NCI-H2081 treated with DMSO at 0.1 percent for 48 hours (cell line): ENCODE results near the gene ASB10.
A peak's percentile ranks its signal among the peaks of the same experiment; 100 is the strongest.

Experiments used
- DNase-seq: peaks from one replicate; lab custom pipeline; 2025; lab: John Stamatoyannopoulos, UW

ASB10 gene, protein sequence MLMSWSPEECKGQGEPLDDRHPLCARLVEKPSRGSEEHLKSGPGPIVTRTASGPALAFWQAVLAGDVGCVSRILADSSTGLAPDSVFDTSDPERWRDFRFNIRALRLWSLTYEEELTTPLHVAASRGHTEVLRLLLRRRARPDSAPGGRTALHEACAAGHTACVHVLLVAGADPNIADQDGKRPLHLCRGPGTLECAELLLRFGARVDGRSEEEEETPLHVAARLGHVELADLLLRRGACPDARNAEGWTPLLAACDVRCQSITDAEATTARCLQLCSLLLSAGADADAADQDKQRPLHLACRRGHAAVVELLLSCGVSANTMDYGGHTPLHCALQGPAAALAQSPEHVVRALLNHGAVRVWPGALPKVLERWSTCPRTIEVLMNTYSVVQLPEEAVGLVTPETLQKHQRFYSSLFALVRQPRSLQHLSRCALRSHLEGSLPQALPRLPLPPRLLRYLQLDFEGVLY

DNA sequence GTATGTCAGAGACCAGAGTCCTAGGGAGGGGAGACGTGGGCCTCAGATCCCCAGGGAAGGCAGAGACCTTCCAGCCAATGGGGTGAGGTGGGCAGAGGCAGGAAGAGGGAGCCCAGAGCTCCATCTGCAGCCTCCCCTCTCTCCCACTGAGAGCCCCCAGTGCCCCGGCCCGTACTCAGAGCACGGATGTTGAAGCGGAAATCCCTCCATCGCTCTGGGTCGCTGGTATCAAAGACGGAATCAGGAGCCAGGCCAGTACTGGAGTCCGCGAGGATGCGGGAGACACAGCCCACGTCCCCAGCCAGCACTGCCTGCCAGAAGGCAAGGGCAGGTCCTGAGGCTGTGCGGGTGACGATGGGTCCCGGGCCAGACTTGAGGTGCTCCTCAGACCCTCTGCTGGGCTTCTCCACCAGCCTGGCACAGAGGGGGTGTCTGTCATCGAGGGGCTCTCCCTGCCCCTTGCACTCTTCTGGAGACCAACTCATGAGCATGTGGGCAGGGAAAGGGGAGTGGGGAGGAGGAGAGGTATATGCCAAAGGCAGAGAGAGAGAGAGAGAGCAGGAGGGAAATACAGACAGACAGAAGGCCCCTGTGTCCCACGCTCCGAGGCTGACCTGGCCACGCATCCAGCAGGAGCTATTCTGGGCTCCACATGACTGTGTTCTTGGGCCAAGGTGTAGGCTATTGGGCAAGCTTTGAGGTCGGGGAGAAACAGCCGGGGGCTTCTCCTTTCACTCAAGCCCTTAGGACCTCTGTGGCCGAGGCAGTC, at the start of gene ASB10:
Gene ASB10, minus strand, starts transcription at position 611 of the 769 bp plus-strand sequence. Its CDS starts 120 bp downstream, at position 491.
- no peak for DNase-seq

DNA sequence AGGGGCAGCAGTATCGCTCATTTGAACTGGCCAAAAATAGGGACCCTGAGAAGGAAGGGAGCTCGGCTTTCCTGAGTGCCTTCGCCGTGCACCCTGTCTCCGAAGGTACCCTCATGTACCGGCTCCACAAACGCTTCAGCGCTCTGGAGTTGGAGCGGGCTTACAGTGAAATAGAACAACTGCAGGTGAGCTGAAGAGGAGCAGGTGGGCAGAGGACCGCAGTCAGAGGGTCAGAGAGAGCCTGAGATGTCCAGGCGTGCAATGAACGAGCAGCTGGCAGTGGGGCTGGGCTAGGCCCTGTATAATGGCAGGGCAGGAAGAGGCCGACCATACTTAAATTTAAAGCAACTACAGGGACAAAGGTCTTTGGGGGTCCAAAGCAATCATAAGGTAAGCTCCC, 49.4 kb upstream of the ASB10 start:
- no peak for DNase-seq

DNA sequence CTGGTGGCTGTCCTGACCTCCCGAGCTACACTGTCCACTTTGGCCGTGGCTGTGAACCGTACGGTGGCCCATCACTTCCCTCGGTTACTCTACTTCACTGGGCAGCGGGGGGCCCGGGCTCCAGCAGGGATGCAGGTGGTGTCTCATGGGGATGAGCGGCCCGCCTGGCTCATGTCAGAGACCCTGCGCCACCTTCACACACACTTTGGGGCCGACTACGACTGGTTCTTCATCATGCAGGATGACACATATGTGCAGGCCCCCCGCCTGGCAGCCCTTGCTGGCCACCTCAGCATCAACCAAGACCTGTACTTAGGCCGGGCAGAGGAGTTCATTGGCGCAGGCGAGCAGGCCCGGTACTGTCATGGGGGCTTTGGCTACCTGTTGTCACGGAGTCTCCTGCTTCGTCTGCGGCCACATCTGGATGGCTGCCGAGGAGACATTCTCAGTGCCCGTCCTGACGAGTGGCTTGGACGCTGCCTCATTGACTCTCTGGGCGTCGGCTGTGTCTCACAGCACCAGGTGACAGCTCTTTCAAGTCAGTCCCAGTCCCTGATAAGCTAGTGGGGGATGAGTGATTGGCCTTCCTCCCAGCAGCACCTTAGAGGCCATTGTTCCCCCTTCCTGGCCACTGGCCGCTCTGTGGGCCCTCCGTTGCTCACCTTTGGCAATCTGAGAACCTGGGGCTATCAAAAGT, 48.2 kb upstream of the ASB10 start:
- no peak for DNase-seq

DNA sequence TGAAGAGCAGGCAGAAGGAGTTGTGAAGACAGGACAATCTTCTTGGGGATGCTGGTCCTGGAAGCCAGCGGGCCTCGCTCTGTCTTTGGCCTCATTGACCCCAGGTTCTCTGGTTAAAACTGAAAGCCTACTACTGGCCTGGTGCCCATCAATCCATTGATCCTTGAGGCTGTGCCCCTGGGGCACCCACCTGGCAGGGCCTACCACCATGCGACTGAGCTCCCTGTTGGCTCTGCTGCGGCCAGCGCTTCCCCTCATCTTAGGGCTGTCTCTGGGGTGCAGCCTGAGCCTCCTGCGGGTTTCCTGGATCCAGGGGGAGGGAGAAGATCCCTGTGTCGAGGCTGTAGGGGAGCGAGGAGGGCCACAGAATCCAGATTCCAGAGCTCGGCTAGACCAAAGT, 46.8 kb upstream of the ASB10 start:
- DNase-seq = no peak

DNA sequence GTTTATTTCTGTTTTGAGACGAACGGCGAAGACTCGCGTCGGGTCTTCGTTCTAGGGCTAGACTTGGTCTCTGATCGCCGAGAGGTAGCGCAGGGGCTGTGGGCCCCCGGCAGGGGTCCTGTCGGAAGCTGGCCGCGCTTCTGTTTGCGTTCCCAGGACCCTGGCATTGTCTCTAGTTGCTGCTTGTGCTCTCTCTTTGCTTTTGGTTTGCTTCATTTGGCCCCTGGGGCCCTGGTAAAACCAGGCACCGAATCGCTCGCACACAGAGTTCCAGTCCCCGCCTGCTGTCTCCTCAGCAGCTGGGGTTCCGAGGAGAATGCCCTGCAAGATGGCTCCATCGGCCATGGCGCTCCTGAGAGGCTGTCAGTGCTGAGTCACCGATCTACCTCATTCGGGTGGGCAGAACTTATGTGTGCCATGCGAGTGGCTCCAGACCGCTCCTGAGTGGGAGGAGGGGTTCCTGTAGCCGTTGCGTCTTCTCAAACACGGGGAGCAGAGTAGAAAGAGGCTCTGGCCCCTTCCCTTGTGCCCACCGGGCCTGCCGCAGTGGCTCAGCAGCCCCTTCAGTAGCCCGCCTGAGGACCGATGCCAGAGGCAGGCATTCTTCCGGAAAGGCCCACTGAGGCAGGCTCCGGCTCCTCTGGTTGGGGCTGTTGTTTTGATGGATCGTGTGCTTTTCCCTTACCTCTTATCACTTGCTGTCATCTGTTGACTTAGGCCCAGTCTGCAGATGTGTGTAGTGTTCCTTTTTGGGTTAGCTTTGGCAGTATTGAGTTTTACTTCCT, 46.1 kb upstream of the ASB10 start:
- DNase-seq = no peak

DNA sequence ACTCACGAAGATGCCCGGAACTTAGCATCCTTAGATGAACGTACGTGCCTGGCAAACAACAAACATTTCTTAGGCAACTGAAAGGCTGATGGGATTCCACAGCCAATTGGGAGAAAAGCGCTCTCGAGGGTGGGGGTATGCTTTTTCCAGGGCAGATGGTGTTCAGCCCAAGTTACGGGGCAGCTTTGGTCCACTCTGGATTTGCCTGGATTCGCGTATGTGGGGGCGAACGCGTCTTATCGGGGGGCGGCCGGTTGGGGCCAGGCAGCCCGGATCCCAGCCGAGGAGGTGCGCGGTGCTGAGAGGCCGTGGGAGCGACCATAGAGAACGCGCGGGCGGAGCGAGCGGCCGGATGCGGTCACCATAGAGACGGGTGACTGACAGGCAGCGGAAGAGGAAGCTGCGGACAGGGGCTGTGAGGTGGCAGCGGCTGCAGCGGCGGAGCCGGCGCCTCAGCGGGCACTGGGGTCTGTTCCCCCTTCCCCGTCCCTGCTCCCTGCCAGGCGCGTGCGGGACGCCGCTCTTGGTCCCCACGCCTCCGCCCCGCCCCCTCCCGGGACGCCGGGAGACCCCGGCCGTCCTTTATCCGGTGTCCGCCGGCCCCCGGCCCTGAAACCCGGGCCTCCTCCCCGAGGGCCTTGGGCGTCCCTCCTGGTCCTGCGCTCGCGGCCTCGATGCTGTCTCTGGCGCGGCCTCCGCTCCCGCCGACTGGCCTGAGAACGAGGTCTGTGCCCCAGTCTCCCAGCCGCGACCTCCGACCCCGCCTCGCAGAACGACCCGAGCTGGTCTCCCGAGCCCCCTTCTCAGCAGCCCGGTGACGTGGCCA, 45.3 kb upstream of the ASB10 start, which contains the start of gene CHPF2:
Gene CHPF2, plus strand, starts transcription at position 393 of the 826 bp plus-strand sequence. CDS start 1,529 bp downstream, outside the sequence.
- DNase-seq = peak; percentile 71

DNA sequence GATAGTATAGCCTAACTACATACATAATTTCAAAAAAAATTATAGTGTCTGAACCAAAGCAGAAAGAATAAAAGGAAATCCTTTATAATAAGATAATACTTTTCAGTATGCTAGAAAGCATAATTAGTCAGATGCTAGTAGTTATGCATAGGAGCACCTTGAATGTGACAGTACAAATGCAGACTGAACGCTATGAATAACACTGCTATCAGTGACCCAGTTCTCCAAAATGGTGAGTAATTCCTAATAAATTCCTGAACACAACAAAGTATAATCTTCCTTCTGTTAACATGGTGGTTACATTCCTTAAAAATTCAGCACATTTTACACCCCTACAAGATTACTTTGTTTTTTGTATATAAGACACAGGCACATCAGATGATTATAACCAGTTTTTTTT, 44.0 kb upstream of the ASB10 start:
- no peak for DNase-seq

DNA sequence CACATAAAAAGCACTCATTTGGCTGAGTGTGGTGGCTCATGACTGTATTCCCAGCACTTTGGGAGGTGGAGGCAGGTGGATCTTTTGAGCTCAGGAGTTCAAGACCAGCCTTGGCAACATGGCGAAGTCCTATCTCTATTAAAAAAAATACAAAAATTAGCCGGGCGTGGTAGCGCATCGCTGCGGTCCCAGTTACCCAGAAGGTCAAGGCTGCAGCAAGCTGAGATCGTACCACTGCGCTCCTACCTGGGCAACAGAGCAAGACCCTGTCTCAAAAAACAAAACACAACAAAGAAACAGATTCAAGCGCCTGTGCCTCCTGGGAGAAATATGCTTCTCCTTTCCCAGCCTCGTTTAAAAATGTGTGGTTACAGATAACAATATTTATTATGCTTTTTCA, 42.2 kb upstream of the ASB10 start:
- no peak for DNase-seq

DNA sequence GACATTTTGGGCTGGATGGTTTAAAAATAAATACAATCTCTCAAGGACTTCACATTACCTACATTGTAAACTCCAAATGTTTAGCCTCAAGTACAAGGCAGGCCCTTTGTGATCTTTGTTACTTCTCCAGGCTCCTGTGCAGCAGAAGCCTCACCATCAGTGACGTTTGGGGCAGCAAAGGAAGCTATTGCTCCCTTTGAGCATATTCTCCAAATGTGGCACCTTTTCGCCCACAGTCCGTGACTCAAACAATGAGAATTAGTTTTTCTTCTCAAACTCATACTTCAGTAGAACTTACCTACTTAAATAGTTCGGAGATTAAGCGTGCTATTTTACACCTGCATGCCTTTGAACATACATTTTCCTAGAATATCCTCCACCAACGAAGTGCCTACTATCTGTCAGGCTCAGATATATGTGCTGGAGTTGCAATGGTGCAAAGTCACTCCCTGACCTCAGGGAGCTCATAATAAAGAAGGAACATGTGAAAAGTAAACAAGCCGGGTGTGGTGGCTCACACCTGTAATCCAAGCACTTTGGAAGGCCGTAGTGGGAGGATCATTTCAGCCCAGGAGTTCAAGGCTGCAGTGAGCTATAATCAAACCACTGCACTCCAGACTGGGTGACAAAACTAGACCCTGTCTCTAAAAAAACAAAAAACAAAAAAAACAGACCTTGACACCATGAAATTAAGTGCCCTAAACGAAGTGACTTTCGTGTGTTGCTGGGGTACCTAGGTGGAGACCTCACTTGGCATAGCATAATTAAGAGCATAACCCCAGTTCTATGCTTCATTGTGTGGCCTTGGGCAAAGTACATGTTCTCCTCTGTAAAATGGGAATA, 41.2 kb upstream of the ASB10 start:
- no peak for DNase-seq

DNA sequence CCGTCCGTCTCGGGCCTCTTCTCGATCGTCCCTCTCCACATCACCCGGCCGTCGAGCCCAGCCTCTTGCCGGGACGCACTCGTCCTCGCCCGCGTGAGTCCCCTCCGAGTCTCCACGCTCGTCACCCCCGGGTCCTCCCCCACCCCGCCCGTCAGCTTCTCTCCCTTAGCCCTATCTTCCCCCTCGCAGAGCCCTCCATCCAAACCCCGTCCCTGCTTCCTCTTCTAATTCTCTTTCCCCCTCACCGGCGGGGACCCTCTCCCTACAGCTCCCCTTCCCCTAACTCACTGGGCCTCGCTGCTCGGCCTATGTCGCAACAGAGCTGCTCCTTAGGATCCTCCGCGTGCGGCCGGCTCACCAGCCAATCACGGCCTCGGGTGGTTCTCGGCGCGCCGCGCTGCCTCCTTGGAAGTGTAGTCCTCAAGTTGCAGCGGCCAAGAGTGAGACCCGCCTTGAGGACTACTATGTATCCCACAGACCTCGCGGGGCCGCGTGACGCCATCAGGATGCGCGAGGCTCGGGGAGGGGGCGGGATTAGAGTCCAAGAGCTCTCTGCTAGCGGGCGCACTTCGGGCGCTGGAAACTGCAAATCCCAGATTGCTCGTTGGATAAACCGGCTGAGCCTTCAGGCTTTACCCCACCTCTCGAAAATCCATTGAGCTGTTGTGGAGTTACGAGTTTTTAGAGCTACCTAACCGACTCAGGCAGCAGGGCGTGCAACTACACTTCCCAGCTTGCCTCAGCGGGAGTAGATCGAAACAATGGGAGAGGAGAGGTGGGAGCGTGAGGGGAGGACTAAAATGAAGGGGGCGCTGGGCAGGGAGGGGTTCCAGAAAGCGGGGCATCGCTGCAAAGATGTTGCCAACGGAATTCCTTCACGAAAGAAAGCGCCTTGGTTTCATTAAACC, 40.1 kb upstream of the ASB10 start, which contains the start of gene ABCF2:
Gene ABCF2, minus strand, starts transcription at position 331 of the 908 bp plus-strand sequence. CDS start 747 bp downstream, outside the sequence.
- peak; percentile 87 for DNase-seq

DNA sequence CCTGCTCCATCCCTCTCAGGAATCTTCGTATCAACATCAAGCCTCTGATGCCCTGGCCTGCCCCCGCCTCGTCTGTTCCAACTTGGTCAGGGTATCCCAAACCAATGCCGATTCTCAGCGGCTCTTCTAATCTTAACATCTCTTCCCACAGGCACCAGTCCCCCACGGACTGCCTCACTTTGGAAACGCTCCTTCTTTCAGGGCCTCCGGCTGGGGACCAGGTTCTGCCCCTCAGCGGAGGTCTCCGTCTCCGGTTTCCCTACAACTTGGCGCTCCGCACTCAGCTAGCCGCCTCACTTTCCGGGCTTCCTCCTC, 39.5 kb upstream of the ASB10 start:
- DNase-seq = no peak

DNA sequence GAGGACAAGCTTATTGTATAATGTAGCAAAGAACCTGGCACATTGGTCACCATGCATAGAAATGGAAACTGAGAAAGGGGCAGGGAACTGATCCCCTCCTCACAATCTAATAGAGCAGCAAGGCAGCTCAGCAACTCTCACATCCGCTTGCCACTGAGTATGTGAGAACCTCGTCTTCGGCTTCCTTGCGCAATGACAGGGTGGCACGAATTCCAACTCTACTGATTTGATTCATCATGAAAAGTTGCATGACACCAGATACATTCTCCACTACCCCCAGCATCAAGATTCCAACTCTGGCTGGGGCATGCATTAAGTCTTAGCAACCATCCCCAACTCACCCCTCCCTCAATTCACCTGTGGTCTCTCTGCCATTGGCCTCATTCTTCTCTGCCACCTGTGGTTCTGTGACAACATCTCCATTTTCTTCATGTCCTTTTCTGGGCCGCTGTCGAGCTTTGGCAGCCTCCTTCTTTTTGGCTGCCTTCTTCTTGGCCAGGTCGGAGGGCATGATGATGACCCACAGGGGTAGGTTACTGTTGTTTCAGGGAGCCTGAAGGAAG, 39.0 kb upstream of the ASB10 start:
- no peak for DNase-seq

DNA sequence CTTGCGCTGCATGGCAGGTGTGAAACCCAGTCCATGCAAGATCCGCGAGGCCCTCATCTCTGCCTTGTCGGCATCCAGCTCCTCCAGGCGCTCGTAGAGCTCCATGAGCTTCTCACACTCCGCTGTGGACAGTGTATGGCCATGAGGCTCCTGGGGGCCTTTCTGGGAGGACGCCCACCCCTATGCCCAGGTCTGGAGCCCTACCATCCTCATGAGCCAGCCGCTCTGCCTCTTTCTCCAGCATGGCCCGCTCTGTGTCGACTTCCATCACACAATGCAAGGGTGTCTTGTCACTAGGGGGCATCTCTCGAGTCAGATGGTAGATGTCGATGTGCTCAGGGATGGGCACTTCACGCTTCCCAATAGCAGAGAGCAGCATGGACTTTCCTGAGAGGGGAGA, 36.7 kb upstream of the ASB10 start:
- no peak for DNase-seq

DNA sequence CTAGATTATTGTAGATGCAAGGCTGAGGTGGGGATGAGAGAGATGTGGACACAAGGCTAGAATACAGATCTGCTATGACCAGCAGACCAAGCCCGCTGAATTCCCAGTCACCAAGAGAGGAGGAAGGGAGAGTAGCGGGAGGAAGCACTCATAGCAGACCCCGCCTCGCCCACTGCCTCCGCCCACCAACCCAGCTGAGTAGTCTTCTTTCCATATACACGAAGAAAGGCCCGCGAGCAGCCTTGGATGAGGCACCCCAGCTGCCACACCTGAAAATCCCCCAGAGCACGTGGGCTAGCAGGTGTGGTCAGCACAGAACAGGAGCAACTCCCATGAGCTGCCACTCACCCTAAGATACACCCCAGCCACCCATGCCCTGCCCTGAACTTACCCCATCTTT, 31.1 kb upstream of the ASB10 start:
- DNase-seq = no peak

DNA sequence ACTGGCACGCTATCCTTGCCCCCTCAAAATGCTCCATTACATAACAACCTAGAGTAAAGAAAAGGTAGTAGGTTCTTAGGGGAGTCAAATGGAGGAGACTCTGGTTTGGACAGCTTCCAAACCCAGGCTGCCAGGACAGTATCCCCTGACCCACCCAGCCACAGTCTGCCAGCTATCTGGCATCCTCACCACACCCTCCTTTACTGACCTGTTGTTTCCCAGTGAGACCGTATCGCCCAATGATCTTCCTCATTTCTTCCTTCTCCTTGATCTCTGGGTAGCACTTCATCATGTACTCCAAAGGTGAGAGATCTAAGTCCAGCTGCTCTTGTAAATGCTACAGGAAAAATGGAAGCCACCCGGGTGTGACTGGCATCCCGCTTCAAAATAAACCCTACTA, 28.3 kb upstream of the ASB10 start:
- no peak for DNase-seq

DNA sequence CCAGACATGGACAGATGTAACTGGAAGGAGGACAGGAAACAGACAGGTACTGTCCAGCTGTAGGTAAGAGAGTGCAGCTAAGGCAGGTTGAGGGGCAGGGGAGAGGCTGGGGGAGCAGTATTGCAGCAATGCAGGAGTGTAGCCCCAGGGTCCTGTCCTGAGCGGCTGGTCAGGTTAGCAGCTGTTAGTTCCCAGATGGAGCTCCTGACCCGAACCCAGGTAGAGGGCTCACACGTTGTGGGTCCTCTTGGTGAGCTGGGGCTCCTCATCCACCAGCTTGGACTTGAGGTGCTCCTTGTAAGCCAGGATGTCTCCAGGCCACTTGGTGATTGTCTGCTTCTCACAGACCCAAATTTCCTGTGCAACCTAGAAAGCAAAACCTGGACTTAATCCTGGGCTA, 26.8 kb upstream of the ASB10 start:
- no peak for DNase-seq

DNA sequence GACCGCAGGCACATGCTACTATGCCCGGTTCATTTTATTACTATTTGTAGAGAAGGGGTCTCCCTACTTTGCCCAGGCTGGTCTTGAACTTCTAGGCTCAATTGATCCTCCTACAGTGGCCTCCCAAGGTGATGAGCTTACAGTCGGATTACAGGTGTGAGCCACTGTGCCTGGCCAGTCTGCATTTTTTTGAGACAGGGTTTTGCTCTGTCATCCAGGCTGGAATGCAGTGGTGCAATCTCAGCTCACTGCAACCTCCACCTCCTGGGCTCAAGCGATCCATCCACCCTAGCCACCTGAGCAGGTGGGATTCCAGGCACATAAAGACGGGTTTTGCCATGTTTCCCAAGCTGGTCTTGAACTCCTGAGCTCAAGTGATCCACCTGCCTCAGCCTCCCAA, 25.6 kb upstream of the ASB10 start:
- DNase-seq = no peak

DNA sequence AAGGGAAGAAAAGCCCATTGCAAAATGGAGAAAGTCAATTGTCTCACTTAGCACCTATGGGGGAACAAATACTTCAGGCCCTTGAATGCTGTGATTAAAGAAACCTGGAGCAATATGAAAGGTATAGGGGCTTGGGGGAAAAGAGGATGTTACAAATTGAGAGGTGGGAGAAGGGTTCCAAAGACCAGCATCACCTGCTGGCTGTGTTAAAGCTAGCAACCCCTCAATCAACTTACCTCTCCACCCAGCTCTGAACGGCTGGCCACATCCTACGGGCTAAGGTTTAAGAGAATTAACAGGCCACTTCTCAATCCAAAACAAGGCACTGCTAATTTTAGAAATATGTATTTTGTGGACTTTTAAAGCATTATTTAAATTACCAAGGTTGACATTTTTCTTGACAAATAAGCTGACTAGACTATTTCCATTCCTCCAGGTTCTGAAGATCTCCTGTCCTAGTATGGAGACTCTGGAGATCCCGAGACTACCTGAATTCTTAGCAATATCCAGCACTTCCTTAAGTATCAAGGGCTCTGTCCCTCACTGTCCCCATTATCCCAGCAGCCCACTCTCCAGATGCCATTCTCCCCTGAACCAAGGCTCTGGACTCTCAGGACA, 24.2 kb upstream of the ASB10 start:
- no peak for DNase-seq
